Kidney glomerular epithelial cell (primary cell): ENCODE results near the gene NFATC2.

ENCODE experiments used
- DNase-seq: peaks from one replicate; lab custom pipeline; 2025; lab: John Stamatoyannopoulos, UW

The NFATC2 gene

GRCh38 chr20:51450984-51451383 is 91.5 kb downstream of the NFATC2 start:
- no peak for DNase-seq

DNA sequence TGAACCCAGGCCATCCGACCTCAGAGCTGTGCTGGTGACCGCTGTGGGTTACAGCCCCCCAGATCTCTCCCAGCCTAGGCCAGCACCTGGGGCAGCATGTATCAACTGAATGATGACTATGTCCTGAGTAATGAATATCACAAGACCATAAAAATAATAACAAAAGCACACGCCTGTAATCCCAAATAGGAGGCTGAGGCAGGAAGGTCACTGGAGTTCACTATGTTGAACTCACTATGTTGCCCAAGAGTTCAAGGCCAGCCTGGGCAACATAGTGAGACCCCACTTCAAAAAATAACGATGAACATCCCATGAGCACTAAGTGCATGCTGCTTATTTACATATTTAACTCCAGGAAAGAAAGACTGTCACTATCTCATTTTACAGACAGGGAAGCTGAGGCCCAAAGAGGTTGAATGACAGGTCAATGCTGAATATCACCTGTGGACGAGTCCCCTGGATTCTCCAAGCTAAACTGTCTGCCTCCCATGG is 92.3 kb downstream of the NFATC2 start:
- no peak for DNase-seq

DNA sequence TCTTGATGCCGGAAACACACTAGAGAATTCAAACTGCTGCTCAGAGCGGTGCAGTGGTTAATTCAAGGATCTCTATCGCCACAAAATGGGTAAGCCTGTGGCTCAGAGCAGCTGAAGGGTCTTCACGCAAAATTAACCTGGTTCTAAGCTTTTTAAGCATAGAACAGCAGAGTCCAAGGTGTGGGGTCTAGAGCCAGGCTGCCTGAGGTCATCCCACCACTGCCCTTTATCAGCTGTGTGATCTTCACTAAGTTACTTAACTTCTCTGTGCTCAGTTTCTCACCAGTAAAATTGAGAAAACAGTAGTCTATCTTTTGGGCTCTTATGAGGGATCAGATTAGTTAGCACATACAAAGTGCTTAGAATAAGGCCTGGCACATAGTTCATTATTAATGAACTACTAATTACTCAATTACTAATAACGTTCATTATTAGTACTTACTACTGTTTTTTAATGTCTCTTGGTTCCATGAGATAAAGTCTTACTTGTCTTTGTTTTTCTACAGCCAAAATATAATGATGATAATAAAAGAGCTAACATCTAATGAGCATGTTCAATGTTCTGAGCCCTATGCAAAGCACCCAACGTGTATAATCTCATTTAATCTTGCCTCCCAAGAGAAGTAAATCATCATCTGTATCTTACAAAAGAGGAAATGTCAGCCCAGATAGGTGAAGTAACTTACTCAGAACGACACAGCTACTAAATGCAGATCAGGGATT is 92.9 kb downstream of the NFATC2 start:
- DNase-seq = no peak

DNA sequence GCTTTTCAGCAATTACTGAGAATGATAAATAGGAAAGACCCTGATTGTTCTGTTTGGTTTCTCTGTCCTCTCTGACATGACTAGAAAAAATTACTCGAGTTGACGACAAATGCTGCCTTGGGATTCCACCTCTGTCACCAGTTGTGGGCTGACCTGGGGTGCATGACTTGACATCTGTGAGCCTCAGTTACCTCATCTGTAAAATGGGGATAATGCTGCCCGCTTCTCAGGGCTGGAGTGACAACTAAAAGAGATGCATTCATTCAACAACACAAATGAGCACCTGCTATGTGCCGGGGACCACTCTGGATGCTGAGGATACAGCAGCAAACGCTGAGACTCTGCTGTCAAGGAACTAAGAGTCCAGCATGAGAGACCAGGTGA is 94.8 kb downstream of the NFATC2 start:
- DNase-seq = no peak

DNA sequence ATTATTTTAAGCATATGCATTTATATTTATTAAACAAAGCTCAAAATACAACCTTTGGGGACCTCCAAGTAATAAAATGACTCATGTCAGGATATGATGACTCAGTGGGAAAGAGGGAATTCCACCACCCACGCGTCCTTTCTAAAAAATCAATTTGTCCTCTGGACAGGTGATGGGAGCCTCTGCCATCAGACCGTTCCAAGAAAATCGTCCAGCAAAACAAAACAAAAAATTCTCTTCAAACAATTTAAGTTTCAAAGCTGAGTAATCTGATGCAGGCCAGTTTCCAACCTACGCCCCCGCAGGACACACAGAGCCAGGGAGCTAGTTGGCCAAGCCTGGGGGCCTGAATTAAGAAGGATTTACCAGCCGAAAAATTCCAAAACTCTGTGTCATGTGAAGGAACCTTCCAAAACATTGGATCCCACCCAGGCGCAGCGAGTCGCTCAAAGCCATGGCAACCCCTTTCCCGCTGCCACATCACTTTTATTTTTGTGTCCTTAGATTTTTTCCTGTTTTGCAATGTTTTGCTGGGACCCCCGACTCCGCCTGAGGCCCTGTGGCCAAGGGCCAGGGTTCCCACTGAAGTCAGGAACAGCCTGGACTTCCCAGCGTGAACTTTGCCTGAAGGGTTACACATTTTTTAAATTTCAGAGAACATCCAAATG is 95.3 kb downstream of the NFATC2 start:
- peak; percentile 89 for DNase-seq

- DNase-seq = peak; percentile 70
Measured at GRCh38 chr20:51446656-51447055, 95.9 kb downstream of the NFATC2 start.

DNA sequence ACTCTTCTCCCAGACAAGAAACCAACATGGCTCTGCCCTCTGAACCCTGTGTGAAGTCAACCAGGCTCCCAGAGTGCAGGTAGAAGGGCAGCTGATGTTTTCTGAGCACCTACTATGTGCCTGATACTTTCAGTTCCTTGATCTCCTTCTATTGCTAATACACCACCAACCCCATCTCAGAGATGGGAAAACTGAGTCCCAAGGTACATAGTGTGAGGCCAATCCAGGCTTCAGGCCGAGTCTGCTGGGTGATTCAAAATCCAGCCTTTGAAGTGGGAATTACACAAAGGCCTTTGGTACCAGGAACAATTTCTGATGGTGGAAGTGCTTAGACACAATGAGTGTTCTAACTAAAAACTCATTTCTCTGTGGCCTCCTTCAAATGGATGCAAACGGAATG is 96.3 kb downstream of the NFATC2 start:
- no peak for DNase-seq

DNA sequence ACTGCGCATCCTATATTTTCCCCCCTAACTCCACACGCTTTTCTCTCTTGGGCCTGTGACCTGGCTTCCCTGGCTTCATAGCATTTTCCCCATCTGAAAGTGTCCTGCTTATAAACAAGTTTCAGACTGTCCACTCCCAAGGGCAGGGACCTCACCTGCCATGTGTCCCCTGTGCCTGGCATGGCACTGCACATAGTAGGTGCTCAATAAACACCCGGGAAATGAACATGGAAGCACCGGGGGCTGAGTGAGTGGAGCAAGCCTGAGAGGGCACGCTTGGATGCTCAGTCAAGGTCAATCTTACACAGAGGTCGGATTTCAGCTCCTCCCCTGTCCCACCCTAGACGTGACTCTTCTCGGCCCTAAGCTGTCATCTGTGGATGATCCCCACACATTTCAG is 96.9 kb downstream of the NFATC2 start:
- no peak for DNase-seq

GRCh38 chr20:51444922-51445438 is 97.5 kb downstream of the NFATC2 start:
- DNase-seq = no peak

GRCh38 chr20:51444467-51444866 is 98.1 kb downstream of the NFATC2 start:
- no peak for DNase-seq

DNA sequence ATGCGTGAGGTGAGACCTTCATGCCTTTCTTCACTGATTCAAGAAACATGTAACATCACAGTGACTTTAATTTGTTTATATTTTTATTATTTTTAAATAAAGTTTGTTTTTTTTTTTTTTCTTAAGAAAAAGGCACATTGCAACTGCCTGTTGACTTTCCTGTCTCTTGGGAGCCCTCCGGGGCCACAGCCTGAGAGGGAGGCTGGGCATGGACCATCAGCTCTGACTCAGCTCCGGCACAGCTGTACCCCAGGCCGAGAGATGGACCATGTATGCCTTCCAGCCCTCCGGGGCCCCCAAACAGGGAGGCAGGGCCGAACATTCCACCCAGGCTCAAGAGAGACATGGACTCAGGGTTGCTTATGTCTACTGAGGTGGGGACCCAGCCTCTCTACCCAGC is 99.9 kb downstream of the NFATC2 start:
- DNase-seq = no peak

GRCh38 chr20:51440589-51440988 is 101.9 kb downstream of the NFATC2 start:
- DNase-seq = no peak

DNA sequence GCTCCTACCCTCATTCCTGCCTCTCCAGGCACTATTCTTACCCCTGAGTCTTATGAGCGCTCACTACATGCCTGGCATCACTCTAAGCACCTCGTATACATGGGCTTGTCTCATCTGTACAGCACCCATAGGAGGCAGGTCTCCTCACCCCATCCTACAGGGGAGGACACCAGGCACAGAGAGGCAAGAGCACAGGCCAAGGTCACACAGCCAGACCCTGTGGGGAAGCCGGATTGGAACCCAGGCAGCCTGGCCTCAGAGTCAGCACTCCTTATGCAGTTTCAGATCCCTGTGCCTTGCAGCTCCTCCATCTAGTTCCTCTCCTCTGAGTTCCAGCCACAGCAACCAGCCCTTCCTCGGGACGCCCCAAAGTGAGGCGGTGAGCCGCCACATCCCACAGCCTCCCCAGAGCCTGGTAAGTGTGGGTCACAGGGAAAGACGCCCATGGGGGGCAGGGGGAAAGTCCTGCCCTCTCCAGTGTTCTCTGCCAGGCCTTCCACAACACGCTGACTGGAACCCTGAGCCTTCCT is 103.3 kb downstream of the NFATC2 start:
- no peak for DNase-seq

DNA sequence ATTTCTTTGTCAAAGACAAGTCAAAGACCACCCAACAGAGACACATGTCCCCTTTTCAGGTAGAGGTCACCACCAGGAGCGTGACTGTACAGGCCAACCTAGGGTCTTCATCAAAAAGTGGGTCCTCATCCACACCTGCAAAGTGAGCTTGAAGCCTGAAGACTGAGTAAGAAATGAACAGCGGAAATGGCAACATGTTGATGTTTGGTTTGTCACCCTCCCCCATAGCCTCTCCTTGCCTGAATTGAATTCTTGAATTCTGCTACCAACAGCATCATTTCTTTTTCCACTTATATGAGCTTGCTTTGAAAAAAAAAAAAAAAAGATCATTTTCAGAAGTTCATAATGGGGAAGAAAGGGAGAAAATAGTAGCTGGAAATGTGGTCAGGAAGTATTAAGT is 104.4 kb downstream of the NFATC2 start:
- no peak for DNase-seq

- DNase-seq = no peak
Measured at GRCh38 chr20:51437182-51437924, 105.2 kb downstream of the NFATC2 start.

DNA sequence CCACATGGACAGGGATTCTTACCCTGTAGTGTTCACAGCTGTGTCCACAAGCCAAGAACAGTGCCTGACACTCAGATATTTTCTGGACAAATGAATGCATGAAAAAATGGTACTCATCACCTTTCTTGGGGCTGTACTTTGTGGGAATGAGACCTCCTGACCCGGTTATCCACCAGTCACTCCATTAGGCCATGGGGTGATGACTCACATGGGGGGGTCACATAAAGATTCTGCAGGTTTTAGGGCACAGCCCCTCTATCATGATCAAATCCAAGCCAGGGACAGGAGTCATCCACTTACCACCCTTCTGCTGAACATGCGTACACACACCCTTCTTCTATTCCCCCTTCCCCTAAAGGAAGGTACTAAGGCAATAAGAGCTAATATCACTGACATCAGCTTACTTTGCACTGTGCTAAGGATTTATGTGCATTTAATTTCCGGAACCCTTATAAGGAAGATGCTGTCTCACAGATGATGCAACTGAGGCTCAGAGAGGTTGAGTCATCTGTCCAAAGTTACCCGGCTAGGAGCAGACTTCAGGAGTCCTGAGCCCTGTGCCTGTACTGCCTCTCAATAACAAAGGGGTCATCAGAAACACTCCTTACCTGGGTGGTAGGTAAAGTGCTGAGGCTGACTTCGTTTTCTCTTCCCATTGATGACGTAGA is 107.8 kb downstream of the NFATC2 start:
- DNase-seq = no peak

GRCh38 chr20:51434026-51434425 is 108.5 kb downstream of the NFATC2 start:
- no peak for DNase-seq

DNA sequence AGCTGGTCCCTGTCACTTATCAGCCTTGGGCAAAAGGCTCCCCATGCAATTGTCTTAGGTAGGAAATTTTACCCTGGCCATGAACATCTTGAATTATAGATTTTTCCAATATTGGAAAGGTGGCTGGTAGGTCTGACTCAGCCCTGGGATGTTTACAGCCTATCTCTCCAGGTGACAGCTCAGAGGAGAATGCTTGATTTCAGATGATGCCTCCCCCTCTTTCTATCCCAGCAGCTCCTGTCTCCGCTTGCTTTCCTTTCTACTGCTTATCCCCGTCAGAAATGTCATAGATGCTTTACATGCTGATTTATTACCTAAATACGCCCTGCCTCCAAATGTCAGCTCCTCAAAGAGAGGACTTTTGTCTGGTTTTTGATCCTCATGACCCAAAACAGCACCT is 109.6 kb downstream of the NFATC2 start:
- no peak for DNase-seq

GRCh38 chr20:51432251-51432784 is 110.2 kb downstream of the NFATC2 start:
- DNase-seq = no peak

- no peak for DNase-seq
Measured at GRCh38 chr20:51431321-51431720, 111.2 kb downstream of the NFATC2 start.

- DNase-seq = no peak
Measured at GRCh38 chr20:51430198-51430950, 112.1 kb downstream of the NFATC2 start.
